GM18505 (cell line): ENCODE results near the gene ARFGAP2.
"Not testable (repeated sequence)": the region's sequence is repeated elsewhere in the genome, so short reads cannot be mapped to it uniquely, and the experiment has no call there.

Source experiments
- ATAC-seq: cut with Tn5 transposase; IDR thresholded peaks from one replicate; pipeline ENCODE4 v1.9.1; 2021; ENCODE audit not compliant: unreplicated experiment
- POLR2A ChIP-seq: IDR thresholded peaks from 4 replicates; pipeline ENCODE4 v1.6.1; 2011; ENCODE audit warnings: borderline replicate concordance; ENCODE audit not compliant: insufficient read depth, insufficient read length; ENCODE audit errors: extremely low read depth

Gene ARFGAP2

GRCh38 chr11:47176328-47177228, at the start of gene ARFGAP2:
Gene ARFGAP2, minus strand, starts transcription at chr11:47176879. Its CDS starts 26 bp downstream, at chr11:47176853.
- ATAC-seq: peak; percentile 85
- peak; percentile 60 for TF ChIP-seq POLR2A

- no peak for TF ChIP-seq POLR2A
- no peak for ATAC-seq
Observed at GRCh38 chr11:47225552-47226400, 49.1 kb upstream of the ARFGAP2 start.

- no peak for ATAC-seq
- TF ChIP-seq POLR2A: no peak
Observed at GRCh38 chr11:47222696-47223095, 46.0 kb upstream of the ARFGAP2 start.

GRCh38 chr11:47220401-47220821, 43.7 kb upstream of the ARFGAP2 start:
- no peak for ATAC-seq
- TF ChIP-seq POLR2A: no peak

- peak; percentile 55 for TF ChIP-seq POLR2A
- ATAC-seq: no peak
Observed at GRCh38 chr11:47216121-47216798, 39.6 kb upstream of the ARFGAP2 start.

GRCh38 chr11:47215366-47215910, 38.8 kb upstream of the ARFGAP2 start:
- TF ChIP-seq POLR2A: no peak
- ATAC-seq: no peak

- ATAC-seq: peak; percentile 65
- peak; percentile 42 for TF ChIP-seq POLR2A
Observed at GRCh38 chr11:47213950-47214565, 37.4 kb upstream of the ARFGAP2 start.

- TF ChIP-seq POLR2A: no peak
Observed at GRCh38 chr11:47212938-47213337, 36.3 kb upstream of the ARFGAP2 start.

GRCh38 chr11:47208628-47209027, 31.9 kb upstream of the ARFGAP2 start:
- TF ChIP-seq POLR2A: no peak
- no peak for ATAC-seq

More at GRCh38 chr11:47212938-47213337, 36.3 kb upstream of the ARFGAP2 start:
- no peak for ATAC-seq

- ATAC-seq: not testable (repeated sequence)
Observed at GRCh38 chr11:47208008-47208552, 31.4 kb upstream of the ARFGAP2 start.

GRCh38 chr11:47207459-47207858, 30.8 kb upstream of the ARFGAP2 start:
- TF ChIP-seq POLR2A: no peak
- no peak for ATAC-seq

GRCh38 chr11:47206577-47206976, 29.9 kb upstream of the ARFGAP2 start:
- ATAC-seq: not testable (repeated sequence)
